Upper lobe of left lung (tissue), 6 donors: ENCODE data around the gene PPM1B. TPM values are rescaled to one million over a fixed set of nuclear protein-coding genes. Genes with fewer than 3 reads are reported as not detected.
"Not testable (repeated sequence)": the region's sequence is repeated elsewhere in the genome, so short reads cannot be mapped to it uniquely, and the experiment has no call there.

Experiments
- ATAC-seq, 2 donors: fragments of 200-7000 bp; cut with Tn5 transposase; one replicate each; pipeline ENCODE4 v1.9.1; 2022; ENCODE audit warnings: mild to moderate bottlenecking in 2 of 2, moderate library complexity in 2 of 2; ENCODE audit not compliant: low FRiP score in 2 of 2
- DNase-seq, 2 donors: peaks; one replicate each; pipeline ENCODE4 v3.0.0-alpha.2; 2019 to 2020
- H3K27ac ChIP-seq, 4 donors: fragments of 200-600 bp; sonication (generic); one replicate each; pipeline ENCODE4 v1.5.1; 2016 to 2019
- H3K27me3 ChIP-seq, 4 donors: fragments of 200-600 bp; sonication (generic); one replicate each; pipeline ENCODE4 v1.5.1; 2017 to 2019
- H3K36me3 ChIP-seq, 4 donors: fragments of 200-600 bp; sonication (generic); one replicate each; pipeline ENCODE4 v1.5.1; 2016 to 2019
- H3K4me1 ChIP-seq, 4 donors: fragments of 200-600 bp; sonication (generic); one replicate each; pipeline ENCODE4 v1.5.1; 2018 to 2019
- H3K4me3 ChIP-seq, 4 donors: fragments of 200-600 bp; sonication (generic); one replicate each; pipeline ENCODE4 v1.5.1; 2017 to 2019; ENCODE audit warnings: mild to moderate bottlenecking in 2 of 4, moderate library complexity in 1 of 4
- H3K9me3 ChIP-seq, 4 donors: fragments of 200-600 bp; sonication (generic); one replicate each; pipeline ENCODE4 v1.5.1; 2018 to 2019
- CTCF ChIP-seq, 6 experiments: fragments of 450-650 bp in 4 of 6; fragments of 200-600 bp in 2 of 6; sonication (generic) in 2 of 6; IDR thresholded peaks; one replicate each; pipeline ENCODE4 v1.5.1; 2016 to 2019; ENCODE audit warnings: antibody characterized with exemption in 6 of 6
- EP300 ChIP-seq, 4 donors: sonication (generic); formaldehyde crosslinking; IDR thresholded peaks; one replicate each; pipeline ENCODE4 v1.5.1; 2017; ENCODE audit warnings: antibody characterized with exemption in 4 of 4, control low read depth in 2 of 4
- POLR2A ChIP-seq, 4 donors: fragments of 450-650 bp; IDR thresholded peaks; one replicate each; pipeline ENCODE4 v1.5.1; 2016 to 2017; ENCODE audit warnings: antibody characterized with exemption in 4 of 4, mild to moderate bottlenecking in 2 of 4
- POLR2AphosphoS5 ChIP-seq, 2 donors: sonication (generic); formaldehyde crosslinking; IDR thresholded peaks; one replicate each; pipeline ENCODE4 v1.5.1; 2017; ENCODE audit warnings: antibody characterized with exemption in 2 of 2
- WGBS, 2 donors: methylation state at CpG; one replicate each; pipeline ENCODE4 v1.1.5; 2017 to 2018; 5-methylcytosine and 5-hydroxymethylcytosine counted together
- total RNA-seq, 6 donors: library from RNA; depleted of rRNA in 4 of 6; stranded (reverse); fragments of >200 nt in 4 of 6; gene quantifications; one replicate each; pipeline versions ENCODE4 v1.1.0 to v1.2.1, GENCODE V29; 2016 to 2021
- donor health status: DM: no; HTN: no; CAD: no; lungs with moderate emphysema.
- donor health status: DM: no; HTN: yes; CAD: no; lungs with severe emphysema.

PPM1B gene
- total RNA-seq, 6 donors from 2014 or later = 35.5 to 71.2 (median 45.6) TPM

DNA sequence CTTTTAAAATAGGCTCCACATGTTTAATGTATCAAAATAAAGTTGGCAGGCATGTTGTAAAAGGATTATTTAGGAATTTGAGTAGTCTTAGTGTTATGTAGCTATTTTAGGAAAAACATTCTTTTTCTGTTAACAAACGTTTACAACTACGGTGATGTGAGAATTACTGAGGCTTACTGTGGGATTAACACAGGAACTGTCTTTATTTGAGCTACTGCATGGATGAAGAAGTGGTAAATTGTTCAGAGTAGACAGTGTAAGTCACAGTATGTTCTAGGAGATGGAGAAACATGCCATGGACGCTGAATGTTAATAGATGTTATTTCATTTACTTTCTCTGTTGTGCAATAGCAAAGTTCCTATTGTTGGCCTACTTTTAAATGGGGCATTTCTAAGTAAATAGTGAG, 1.6 kb downstream of the PPM1B start:
- H3K4me1 ChIP-seq = peaks cover 25 to 37% (median 31%) of the 10 kb centered on the region in 4 donors
- no peaks in the 10 kb centered on the region for H3K9me3 ChIP-seq
- DNase-seq = no peak
- H3K27ac ChIP-seq = peak overlapping the region; percentile 96 to 99 (median 98)
- TF ChIP-seq POLR2A (IDR thresholded peaks at IDR 0.05) = peak in 1 of 4 donors; percentile 61
- TF ChIP-seq POLR2AphosphoS5 (IDR thresholded peaks at IDR 0.05) = peak in 1 of 2 donors; percentile 44
- no peak for TF ChIP-seq CTCF (IDR thresholded peaks at IDR 0.05)
- TF ChIP-seq EP300 (IDR thresholded peaks at IDR 0.05) = peak in 2 of 4 donors; percentile 26 to 51
- no peaks in the 10 kb centered on the region for H3K36me3 ChIP-seq
- H3K27me3 ChIP-seq = no peaks in the 10 kb centered on the region
- no peak for ATAC-seq
- 2 to 4% methylated on average over 3 of the region's 3 CpGs for WGBS, 2 donors
- peak overlapping the region; percentile 77 to 97 (median 92) for H3K4me3 ChIP-seq

DNA sequence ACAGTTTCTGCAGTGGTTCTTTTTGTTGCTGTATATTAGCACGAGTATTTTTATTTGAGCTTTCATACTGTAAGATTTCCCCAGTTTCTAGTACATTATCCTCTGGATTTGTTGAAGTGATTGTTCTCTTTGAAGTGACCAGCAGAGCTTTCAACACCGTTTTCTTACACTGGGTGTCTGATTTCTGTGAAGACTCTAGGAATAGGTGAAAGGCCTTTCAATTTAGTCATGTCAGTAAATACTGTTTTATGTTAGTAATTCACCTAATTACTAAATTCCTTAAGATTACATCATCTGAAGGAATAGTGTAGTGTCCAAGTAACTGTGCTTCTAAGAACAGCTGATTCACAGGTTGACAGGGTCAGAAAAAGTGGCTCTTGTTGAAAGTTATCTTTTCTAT, 2.3 kb downstream of the PPM1B start:
- peak overlapping the region in 3 of 4 donors; percentile 77 to 97 (median 94) for H3K4me3 ChIP-seq

DNA sequence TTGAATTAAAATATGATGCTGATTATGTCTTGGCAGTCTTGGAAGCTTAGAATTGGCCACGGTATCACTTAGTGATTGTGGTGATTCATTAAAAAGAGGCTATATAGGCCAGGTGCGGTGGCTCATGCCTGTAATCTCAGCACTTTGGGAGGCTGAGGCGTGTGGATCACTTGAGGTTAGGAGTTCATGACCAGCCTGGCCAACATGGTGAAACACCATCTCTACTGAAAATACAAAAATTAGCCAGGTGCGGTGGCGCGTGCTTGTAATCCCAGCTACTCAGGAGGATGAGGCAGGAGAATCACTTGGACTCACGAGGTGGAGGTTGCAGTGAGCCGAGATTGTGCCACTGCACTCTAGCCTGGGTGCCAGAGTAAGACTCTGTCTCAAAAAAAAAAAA, 2.8 kb downstream of the PPM1B start:
- not testable (repeated sequence) for H3K36me3 ChIP-seq, DNase-seq, H3K9me3 ChIP-seq, ATAC-seq, H3K27me3 ChIP-seq
- Histone ChIP-seq H3K4me1 (peaks cover 33 to 49% (median 40%) of the 10 kb centered on the region in 4 donors), H3K27ac (peak overlapping the region in 3 of 4 donors; percentile 96 to 99 (median 97)), H3K4me3 (peak overlapping the region in 3 of 4 donors; percentile 77 to 97 (median 94))
- WGBS, 2 donors = 75 to 83% methylated on average over 8 of the region's 8 CpGs

More for the DNA sequence above, 2.3 kb downstream of the PPM1B start:
- Histone ChIP-seq H3K9me3 (no peaks in the 10 kb centered on the region), H3K27me3 (no peaks in the 10 kb centered on the region), H3K4me1 (peaks cover 29 to 44% (median 36%) of the 10 kb centered on the region in 4 donors), H3K36me3 (no peaks in the 10 kb centered on the region), H3K27ac (peak overlapping the region; percentile 35 to 99 (median 96))
- no peak for TF ChIP-seq EP300 (IDR thresholded peaks at IDR 0.05)
- no peak for TF ChIP-seq POLR2AphosphoS5 (IDR thresholded peaks at IDR 0.05)
- TF ChIP-seq POLR2A (IDR thresholded peaks at IDR 0.05) = no peak
- TF ChIP-seq CTCF (IDR thresholded peaks at IDR 0.05) = no peak
- ATAC-seq (no peak), DNase-seq (no peak)
- WGBS, 2 donors = 31 to 39% methylated on average over 2 of the region's 2 CpGs

DNA sequence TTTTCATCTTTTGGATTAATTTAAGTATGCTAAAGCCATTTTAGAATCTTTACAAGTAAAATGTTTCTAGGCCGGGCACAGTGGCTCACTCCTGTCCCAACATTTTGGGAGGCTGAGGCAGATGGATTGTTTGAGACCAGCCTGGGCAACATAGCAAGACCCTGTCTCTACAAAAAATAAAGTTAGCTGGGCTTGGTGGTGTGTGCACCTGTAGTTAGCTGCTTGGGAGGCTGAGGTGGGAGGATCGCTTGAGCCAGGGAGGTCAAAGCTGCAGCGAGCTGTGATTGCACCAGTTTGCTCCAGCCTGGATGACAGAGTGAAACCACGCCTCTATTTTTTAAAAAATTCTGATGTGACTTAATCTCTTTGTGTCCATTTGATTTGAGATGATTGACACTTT, 3.9 kb downstream of the PPM1B start:
- H3K27me3 ChIP-seq = no peaks in the 10 kb centered on the region
- 94 to 96% methylated on average over 4 of the region's 4 CpGs for WGBS, 2 donors
- ATAC-seq (no peak), DNase-seq (no peak)
- TF ChIP-seq POLR2AphosphoS5 (IDR thresholded peaks at IDR 0.05) = no peak
- no peak for TF ChIP-seq CTCF (IDR thresholded peaks at IDR 0.05)
- no peak overlapping the region for H3K27ac ChIP-seq
- H3K4me1 ChIP-seq = peaks cover 35 to 56% (median 47%) of the 10 kb centered on the region in 4 donors
- no peaks in the 10 kb centered on the region for H3K9me3 ChIP-seq
- H3K4me3 ChIP-seq = no peak overlapping the region
- H3K36me3 ChIP-seq = no peaks in the 10 kb centered on the region

GRCh38 chr2:44178950-44179349, 10.3 kb downstream of the PPM1B start:
- Histone ChIP-seq H3K27me3 (no peaks in the 10 kb centered on the region), H3K9me3 (no peaks in the 10 kb centered on the region), H3K4me3 (no peak overlapping the region), H3K36me3 (peaks cover 0 to 4% (median 0%) of the 10 kb centered on the region in 4 donors), H3K27ac (no peak overlapping the region), H3K4me1 (peaks cover 22 to 49% (median 38%) of the 10 kb centered on the region in 4 donors)
- no peak for TF ChIP-seq POLR2AphosphoS5 (IDR thresholded peaks at IDR 0.05)
- no peak for TF ChIP-seq POLR2A (IDR thresholded peaks at IDR 0.05)
- ATAC-seq (no peak), DNase-seq (no peak)

- DNase-seq = no peak
- ATAC-seq = no peak
- no peak overlapping the region for H3K27ac ChIP-seq
- no peaks in the 10 kb centered on the region for H3K9me3 ChIP-seq
- H3K36me3 ChIP-seq = peaks cover 0 to 4% (median 0%) of the 10 kb centered on the region in 4 donors
- no peak overlapping the region for H3K4me3 ChIP-seq
- peaks cover 19 to 35% (median 27%) of the 10 kb centered on the region in 4 donors for H3K4me1 ChIP-seq
- H3K27me3 ChIP-seq = no peaks in the 10 kb centered on the region
- WGBS, 2 donors = 80 to 93% methylated on average over 2 of the region's 2 CpGs
- TF ChIP-seq POLR2A (IDR thresholded peaks at IDR 0.05) (no peak), EP300 (IDR thresholded peaks at IDR 0.05) (no peak), CTCF (IDR thresholded peaks at IDR 0.05) (no peak)
Measured at GRCh38 chr2:44181648-44182047, 13.0 kb downstream of the PPM1B start.
